H9 (cell line): Measurements from ENCODE around the gene KRT74. TPM values are rescaled to one million over a fixed set of nuclear protein-coding genes. Genes with fewer than 3 reads are reported as not detected.

Experiments used
- DNase-seq: peaks from one replicate; pipeline ENCODE4 v3.0.0-alpha.2; 2017
- H2AFZ ChIP-seq: one replicate; pipeline ENCODE4 v1.6.1; 2013; ENCODE audit warnings: mild to moderate bottlenecking, low read length, control low read depth, moderate library complexity
- H2AK5ac ChIP-seq: 2 replicates; pipeline ENCODE4 v1.6.1; 2013; ENCODE audit warnings: low read length, control low read depth, mixed read lengths; ENCODE audit not compliant: insufficient read length
- H2BK120ac ChIP-seq: one replicate; pipeline ENCODE4 v1.6.1; 2013; ENCODE audit warnings: low read depth, mild to moderate bottlenecking, low read length, control low read depth, inconsistent platforms; ENCODE audit not compliant: poor library complexity, severe bottlenecking
- H2BK12ac ChIP-seq: 2 replicates; pipeline ENCODE4 v1.6.1; 2013; ENCODE audit warnings: low read length, control low read depth, mixed read lengths, low read depth; ENCODE audit not compliant: insufficient read length
- H2BK15ac ChIP-seq: 2 replicates; pipeline ENCODE4 v1.6.1; 2013; ENCODE audit warnings: low read depth, low read length, control low read depth
- H2BK20ac ChIP-seq: one replicate; pipeline ENCODE4 v1.6.1; 2013; ENCODE audit warnings: low read depth, mild to moderate bottlenecking, low read length, control low read depth, inconsistent platforms; ENCODE audit not compliant: poor library complexity, severe bottlenecking
- H2BK5ac ChIP-seq: 2 replicates; pipeline ENCODE4 v1.6.1; 2013; ENCODE audit warnings: low read length, control low read depth, mixed read lengths; ENCODE audit not compliant: insufficient read length
- H3K14ac ChIP-seq: 2 replicates; pipeline ENCODE4 v1.6.1; 2013; ENCODE audit warnings: low read length, control low read depth; ENCODE audit not compliant: insufficient read depth
- H3K18ac ChIP-seq: 2 replicates; pipeline ENCODE4 v1.6.1; 2013; ENCODE audit warnings: low read depth, mild to moderate bottlenecking, mixed read lengths, low read length, control low read depth; ENCODE audit not compliant: insufficient read length
- H3K23ac ChIP-seq: 2 replicates; pipeline ENCODE4 v1.6.1; 2013; ENCODE audit warnings: low read length, control low read depth, mixed read lengths, low read depth; ENCODE audit not compliant: insufficient read length
- H3K23me2 ChIP-seq: 2 replicates; pipeline ENCODE4 v1.6.1; 2013; ENCODE audit warnings: low read depth, mild to moderate bottlenecking, mixed read lengths, low read length, control low read depth; ENCODE audit not compliant: insufficient read length, poor library complexity, severe bottlenecking
- H3K27ac ChIP-seq: 2 replicates; pipeline ENCODE4 v1.5.1; 2013; ENCODE audit warnings: low read length, control low read depth, mixed read lengths, low read depth; ENCODE audit not compliant: insufficient read length
- H3K27me3 ChIP-seq: 2 replicates; pipeline ENCODE4 v1.6.1; 2013; ENCODE audit warnings: low read length, control low read depth, inconsistent platforms; ENCODE audit not compliant: insufficient read depth
- H3K4ac ChIP-seq: 2 replicates; pipeline ENCODE4 v1.6.1; 2013; ENCODE audit warnings: low read depth, mild to moderate bottlenecking, control low read depth, inconsistent platforms, low read length, moderate library complexity
- H3K4me1 ChIP-seq: 2 replicates; pipeline ENCODE4 v1.6.1; 2013; ENCODE audit warnings: low read length, control low read depth, inconsistent platforms; ENCODE audit not compliant: insufficient read depth
- H3K4me2 ChIP-seq: 2 replicates; pipeline ENCODE4 v1.6.1; 2013; ENCODE audit warnings: low read length, control low read depth, mixed read lengths; ENCODE audit not compliant: insufficient read length, insufficient read depth
- H3K56ac ChIP-seq: 2 replicates; pipeline ENCODE4 v1.6.1; 2013; ENCODE audit warnings: low read depth, mild to moderate bottlenecking, mixed read lengths, low read length, control low read depth; ENCODE audit not compliant: insufficient read length
- H3K79me1 ChIP-seq: 2 replicates; pipeline ENCODE4 v1.6.1; 2013; ENCODE audit warnings: low read depth, mild to moderate bottlenecking, moderate library complexity, low read length, control low read depth, inconsistent platforms; ENCODE audit not compliant: insufficient read depth, poor library complexity, severe bottlenecking
- H3K79me2 ChIP-seq: 2 replicates; pipeline ENCODE4 v1.6.1; 2013; ENCODE audit warnings: low read length, control low read depth, inconsistent platforms; ENCODE audit not compliant: insufficient read depth
- H3K9ac ChIP-seq: 2 replicates; pipeline ENCODE4 v1.6.1; 2013; ENCODE audit warnings: low read length, control low read depth, mixed read lengths; ENCODE audit not compliant: insufficient read length; ENCODE audit errors: extremely low read depth
- H3K9me3 ChIP-seq: one replicate; pipeline ENCODE4 v1.6.1; 2013; ENCODE audit warnings: low read depth, low read length, inconsistent platforms; ENCODE audit not compliant: control insufficient read depth
- H3T11ph ChIP-seq: one replicate; pipeline ENCODE4 v1.6.1; 2013; ENCODE audit warnings: mild to moderate bottlenecking, low read length, control low read depth, inconsistent platforms
- H4K20me1 ChIP-seq: one replicate; pipeline ENCODE4 v1.6.1; 2013; ENCODE audit not compliant: control insufficient read depth, insufficient read length, insufficient read depth
- H4K5ac ChIP-seq: 2 replicates; pipeline ENCODE4 v1.6.1; 2013; ENCODE audit warnings: low read depth, mild to moderate bottlenecking, mixed read lengths, low read length, control low read depth; ENCODE audit not compliant: insufficient read length
- H4K8ac ChIP-seq: replicated peaks from 2 replicates; pipeline ENCODE4 v1.6.1; 2013; ENCODE audit warnings: low read length, control low read depth, mixed read lengths, low read depth; ENCODE audit not compliant: insufficient read length
- H4K91ac ChIP-seq: 2 replicates; pipeline ENCODE4 v1.6.1; 2013; ENCODE audit warnings: low read depth, mild to moderate bottlenecking, moderate library complexity, mixed read lengths, low read length, control low read depth; ENCODE audit not compliant: insufficient read length
- H3K27ac Mint-ChIP-seq, 3 experiments: 2 replicates in 2 of 3; 3 replicates in 1 of 3; pipeline ENCODE4 v1.8.0; 2020 to 2021; ENCODE audit warnings: mixed read lengths in 3 of 3, mild to moderate bottlenecking in 1 of 3, moderate library complexity in 1 of 3
- H3K27me3 Mint-ChIP-seq: 2 replicates; pipeline ENCODE4 v1.8.0; 2021; ENCODE audit warnings: low read depth, mild to moderate bottlenecking, moderate library complexity, mixed read lengths
- H3K36me3 Mint-ChIP-seq, 3 experiments: 2 replicates in 2 of 3; 3 replicates in 1 of 3; pipeline ENCODE4 v1.8.0; 2020 to 2021; ENCODE audit warnings: low read depth in 3 of 3, mixed read lengths in 3 of 3; ENCODE audit not compliant: insufficient read depth in 1 of 3
- H3K4me1 Mint-ChIP-seq, 2 experiments: 2 replicates each; pipeline ENCODE4 v1.8.0; 2020; ENCODE audit warnings: mixed read lengths in 2 of 2
- H3K4me3 Mint-ChIP-seq, 2 experiments: 2 replicates in 1 of 2; 3 replicates in 1 of 2; pipeline ENCODE4 v1.8.0; 2020 to 2021; ENCODE audit warnings: mild to moderate bottlenecking in 2 of 2, mixed read lengths in 2 of 2, moderate library complexity in 1 of 2
- H3K9me3 Mint-ChIP-seq, 2 experiments: 2 replicates in 1 of 2; 3 replicates in 1 of 2; pipeline ENCODE4 v1.8.0; 2020; ENCODE audit warnings: mild to moderate bottlenecking in 2 of 2, mixed read lengths in 2 of 2, moderate library complexity in 1 of 2
- WGBS: extraction: QIAGEN DNeasy Blood & Tissue Kit; methylation state at CpG from one replicate; pipeline ENCODE4 v1.1.7; 2013; ENCODE audit warnings: missing lambda C conversion rate, low lambda C conversion rate, mixed read lengths; ENCODE audit not compliant: insufficient read length; ENCODE audit errors: extremely low coverage; 5-methylcytosine and 5-hydroxymethylcytosine counted together
- total RNA-seq: library from RNA; stranded (reverse); gene quantifications from 2 replicates; pipeline ENCODE4 v1.2.1, GENCODE V29; 2021
- TF ChIP-seq, protein P1 (sequence below): fragments of 200-600 bp; sonication (generic); conservative IDR thresholded peaks from 3 replicates; pipeline ENCODE4 v1.8.0; 2021; ENCODE audit warnings: antibody characterized with exemption, mild to moderate bottlenecking

The KRT74 gene
- total RNA-seq, 1 experiment from 2014 or later = not detected

DNA sequence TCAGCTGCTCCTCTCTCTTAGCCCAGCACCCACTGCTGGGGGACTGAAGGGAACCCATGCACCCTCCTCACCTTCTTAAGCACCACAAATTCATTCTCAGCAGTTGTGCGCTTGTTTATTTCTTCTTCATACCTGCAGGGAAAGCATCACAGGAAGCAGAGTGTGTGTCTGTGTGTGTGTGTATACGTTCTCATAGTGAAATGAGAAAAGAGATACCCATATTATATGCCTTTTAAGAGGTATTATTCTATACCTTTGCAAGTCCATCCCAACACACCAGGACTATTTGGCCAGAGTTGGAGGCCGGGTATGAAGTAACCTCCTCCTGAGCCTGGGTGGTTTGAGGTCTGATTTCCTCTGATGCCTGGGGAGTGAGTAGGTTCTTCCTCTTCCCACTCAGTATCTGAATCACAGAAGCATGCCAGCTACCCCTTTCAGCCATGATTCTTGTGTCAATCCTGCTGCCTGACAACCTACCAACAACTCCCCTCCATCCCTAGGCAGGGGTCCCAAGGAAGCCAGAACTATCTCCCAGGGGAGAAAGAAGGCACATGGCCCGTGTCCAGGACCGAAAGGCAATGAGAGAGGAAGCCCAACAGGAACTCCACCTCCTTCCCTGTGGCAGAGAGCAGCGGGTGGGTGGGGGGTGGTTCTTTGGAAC lies 41.7 kb upstream of the KRT74 start:
- no peaks in the 10 kb centered on the region for H3K9me3 Mint-ChIP-seq
- no peak overlapping the region for H3T11ph ChIP-seq
- no peak overlapping the region for H3K4me2 ChIP-seq
- H2BK120ac ChIP-seq = no peak overlapping the region
- H3K4me1 ChIP-seq = no peaks in the 10 kb centered on the region
- H3K23me2 ChIP-seq = no peaks in the 10 kb centered on the region
- H3K18ac ChIP-seq = no peak overlapping the region
- H3K27ac Mint-ChIP-seq = no peak overlapping the region
- no peak overlapping the region for H4K91ac ChIP-seq
- H2BK5ac ChIP-seq = no peak overlapping the region
- H3K79me1 ChIP-seq = no peaks in the 10 kb centered on the region
- peaks cover 2 to 4% of the 10 kb centered on the region in 2 experiments; a peak in 2 of 4 replicates for H3K4me1 Mint-ChIP-seq
- no peaks in the 10 kb centered on the region for H4K20me1 ChIP-seq
- H3K9me3 ChIP-seq = no peaks in the 10 kb centered on the region
- H3K56ac ChIP-seq = no peak overlapping the region
- no peak overlapping the region for H2BK15ac ChIP-seq
- TF ChIP-seq, protein P1, sequence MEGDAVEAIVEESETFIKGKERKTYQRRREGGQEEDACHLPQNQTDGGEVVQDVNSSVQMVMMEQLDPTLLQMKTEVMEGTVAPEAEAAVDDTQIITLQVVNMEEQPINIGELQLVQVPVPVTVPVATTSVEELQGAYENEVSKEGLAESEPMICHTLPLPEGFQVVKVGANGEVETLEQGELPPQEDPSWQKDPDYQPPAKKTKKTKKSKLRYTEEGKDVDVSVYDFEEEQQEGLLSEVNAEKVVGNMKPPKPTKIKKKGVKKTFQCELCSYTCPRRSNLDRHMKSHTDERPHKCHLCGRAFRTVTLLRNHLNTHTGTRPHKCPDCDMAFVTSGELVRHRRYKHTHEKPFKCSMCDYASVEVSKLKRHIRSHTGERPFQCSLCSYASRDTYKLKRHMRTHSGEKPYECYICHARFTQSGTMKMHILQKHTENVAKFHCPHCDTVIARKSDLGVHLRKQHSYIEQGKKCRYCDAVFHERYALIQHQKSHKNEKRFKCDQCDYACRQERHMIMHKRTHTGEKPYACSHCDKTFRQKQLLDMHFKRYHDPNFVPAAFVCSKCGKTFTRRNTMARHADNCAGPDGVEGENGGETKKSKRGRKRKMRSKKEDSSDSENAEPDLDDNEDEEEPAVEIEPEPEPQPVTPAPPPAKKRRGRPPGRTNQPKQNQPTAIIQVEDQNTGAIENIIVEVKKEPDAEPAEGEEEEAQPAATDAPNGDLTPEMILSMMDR = no peak
- no CpG with 5 or more reads among the region's 6 CpGs for WGBS
- H3K4ac ChIP-seq = no peak overlapping the region
- no peak overlapping the region for H2AK5ac ChIP-seq
- H3K4me3 Mint-ChIP-seq = no peak overlapping the region
- no peak overlapping the region for H3K23ac ChIP-seq
- peak; percentile 14 for DNase-seq
- H2BK20ac ChIP-seq = no peak overlapping the region
- no peaks in the 10 kb centered on the region for H3K27me3 ChIP-seq
- H4K5ac ChIP-seq = no peak overlapping the region
- no peak overlapping the region for H3K27ac ChIP-seq
- H2AFZ ChIP-seq = no peak overlapping the region
- no peaks in the 10 kb centered on the region for H3K79me2 ChIP-seq
- no peak overlapping the region for H3K14ac ChIP-seq
- no peak overlapping the region for H2BK12ac ChIP-seq
- H3K27me3 Mint-ChIP-seq = peaks cover 32% of the 10 kb centered on the region
- H3K36me3 Mint-ChIP-seq = no peaks in the 10 kb centered on the region
- H4K8ac ChIP-seq = no peak overlapping the region
- H3K9ac ChIP-seq = no peak overlapping the region
